GM12874 (cell line): Measurements from ENCODE around the gene MSH2.

Source experiments
- TF ChIP-seq, protein P1 (sequence below): IDR thresholded peaks from 2 replicates; pipeline ENCODE4 v1.5.1; 2011; ENCODE audit warnings: low read depth, mild to moderate bottlenecking, control low read depth, low read length, moderate library complexity; ENCODE audit not compliant: insufficient read depth

MSH2 gene

DNA sequence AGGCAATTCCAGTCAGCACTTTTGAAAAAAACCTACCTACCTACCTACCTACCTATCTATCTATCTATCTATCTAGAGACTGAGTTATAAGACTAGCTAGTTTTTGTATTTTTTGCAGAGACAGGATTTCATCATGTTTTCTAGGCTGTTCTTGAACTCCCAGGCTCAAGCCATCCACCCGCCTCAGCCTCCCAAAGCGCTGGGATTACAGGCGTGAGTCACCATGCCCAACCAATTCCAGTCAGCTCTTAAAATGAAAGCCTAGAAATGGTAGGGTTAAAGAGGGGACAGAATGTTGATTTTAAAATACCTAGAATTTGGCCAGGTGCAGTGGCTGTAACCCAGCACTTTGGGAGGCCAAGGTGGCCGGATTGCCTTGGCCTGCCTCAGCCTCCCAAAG is 19.1 kb downstream of the MSH2 start:
- TF ChIP-seq, protein P1, sequence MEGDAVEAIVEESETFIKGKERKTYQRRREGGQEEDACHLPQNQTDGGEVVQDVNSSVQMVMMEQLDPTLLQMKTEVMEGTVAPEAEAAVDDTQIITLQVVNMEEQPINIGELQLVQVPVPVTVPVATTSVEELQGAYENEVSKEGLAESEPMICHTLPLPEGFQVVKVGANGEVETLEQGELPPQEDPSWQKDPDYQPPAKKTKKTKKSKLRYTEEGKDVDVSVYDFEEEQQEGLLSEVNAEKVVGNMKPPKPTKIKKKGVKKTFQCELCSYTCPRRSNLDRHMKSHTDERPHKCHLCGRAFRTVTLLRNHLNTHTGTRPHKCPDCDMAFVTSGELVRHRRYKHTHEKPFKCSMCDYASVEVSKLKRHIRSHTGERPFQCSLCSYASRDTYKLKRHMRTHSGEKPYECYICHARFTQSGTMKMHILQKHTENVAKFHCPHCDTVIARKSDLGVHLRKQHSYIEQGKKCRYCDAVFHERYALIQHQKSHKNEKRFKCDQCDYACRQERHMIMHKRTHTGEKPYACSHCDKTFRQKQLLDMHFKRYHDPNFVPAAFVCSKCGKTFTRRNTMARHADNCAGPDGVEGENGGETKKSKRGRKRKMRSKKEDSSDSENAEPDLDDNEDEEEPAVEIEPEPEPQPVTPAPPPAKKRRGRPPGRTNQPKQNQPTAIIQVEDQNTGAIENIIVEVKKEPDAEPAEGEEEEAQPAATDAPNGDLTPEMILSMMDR = no peak

DNA sequence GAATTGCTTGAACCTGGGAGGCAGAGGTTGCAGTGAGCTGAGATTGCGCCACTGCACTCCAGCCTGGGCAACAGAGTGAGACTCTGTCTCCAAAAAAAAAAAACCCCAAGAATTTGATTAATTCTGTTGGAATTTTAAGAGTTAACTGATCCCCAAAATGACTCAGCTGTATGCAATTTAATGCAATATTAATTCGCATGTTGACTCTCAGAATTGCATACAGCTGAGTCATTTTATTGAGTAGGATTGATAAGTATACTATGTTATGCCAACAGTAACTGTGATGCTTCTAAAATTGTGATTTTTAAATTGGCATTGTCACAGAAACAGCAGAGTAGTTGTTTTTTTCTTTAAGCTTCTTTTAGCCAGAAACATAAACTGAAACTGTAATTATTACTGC is 19.6 kb downstream of the MSH2 start:
- TF ChIP-seq, protein P1 = no peak

DNA sequence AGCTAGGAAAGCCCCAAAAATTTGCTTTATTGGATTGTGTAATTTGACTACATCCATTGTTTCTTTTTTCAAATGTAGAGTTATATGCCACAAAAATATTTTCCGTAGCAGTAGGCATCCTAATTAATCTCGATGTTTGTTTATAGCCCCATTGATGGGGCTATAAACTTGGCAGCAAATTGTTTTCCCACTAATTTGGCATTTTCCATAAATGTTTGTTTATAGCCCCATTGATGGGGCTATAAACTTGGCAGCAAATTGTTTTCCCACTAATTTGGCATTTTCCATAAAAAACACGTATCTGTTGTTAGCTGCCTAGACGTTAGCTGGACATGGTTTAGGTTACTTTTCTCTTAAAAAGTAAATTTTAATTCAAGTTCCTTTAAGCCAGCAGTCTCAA is 23.8 kb downstream of the MSH2 start:
- TF ChIP-seq, protein P1 = no peak

DNA sequence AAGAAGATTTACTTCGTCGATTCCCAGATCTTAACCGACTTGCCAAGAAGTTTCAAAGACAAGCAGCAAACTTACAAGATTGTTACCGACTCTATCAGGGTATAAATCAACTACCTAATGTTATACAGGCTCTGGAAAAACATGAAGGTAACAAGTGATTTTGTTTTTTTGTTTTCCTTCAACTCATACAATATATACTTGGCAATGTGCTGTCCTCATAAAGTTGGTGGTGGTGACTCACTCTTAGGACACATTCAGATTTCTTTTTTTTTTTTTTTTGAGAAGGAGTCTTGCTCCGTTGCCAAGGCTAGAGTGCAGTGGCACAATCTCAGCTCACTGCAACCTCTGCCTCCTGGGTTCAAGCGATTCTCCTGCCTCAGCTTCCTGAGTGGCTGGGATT is 26.8 kb downstream of the MSH2 start:
- TF ChIP-seq, protein P1 = no peak

DNA sequence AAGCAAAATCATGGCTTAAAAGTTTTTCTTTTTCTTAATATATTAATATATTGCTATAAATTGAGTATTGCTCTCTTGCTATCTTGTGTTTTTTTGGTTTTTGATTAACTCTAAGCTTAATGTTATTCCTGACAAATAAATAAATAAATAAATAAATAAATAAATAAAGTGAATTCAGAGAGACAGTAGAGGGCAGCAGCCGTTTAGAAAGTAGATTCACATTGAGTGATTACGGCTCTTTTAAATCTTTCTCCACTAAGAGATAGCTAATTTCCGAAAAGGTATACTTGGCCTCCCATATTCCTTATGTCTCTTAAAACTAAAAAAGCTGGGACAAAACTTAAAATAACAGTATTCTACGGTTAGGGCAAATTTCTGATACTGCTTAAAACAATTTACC is 34.3 kb downstream of the MSH2 start:
- TF ChIP-seq, protein P1 = no peak

DNA sequence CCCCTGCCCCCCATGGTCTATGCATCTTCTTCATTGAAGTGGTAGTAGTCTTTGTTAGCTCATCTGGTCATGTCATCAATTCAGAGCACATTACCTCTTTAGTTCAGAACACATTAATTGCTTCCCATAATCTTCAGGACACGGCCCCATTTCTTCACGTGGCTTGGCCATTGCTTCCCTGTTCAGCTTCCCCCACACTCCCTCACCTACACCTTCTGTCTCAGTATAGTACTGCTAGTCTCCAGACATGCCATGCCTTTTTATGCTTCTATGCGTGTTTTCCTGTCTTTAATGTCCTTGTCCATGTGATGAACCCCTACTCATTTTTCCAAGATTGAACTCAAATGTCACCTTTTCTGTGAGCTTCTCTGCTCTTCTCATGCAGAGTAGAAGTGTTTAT is 35.1 kb downstream of the MSH2 start:
- TF ChIP-seq, protein P1 = no peak

DNA sequence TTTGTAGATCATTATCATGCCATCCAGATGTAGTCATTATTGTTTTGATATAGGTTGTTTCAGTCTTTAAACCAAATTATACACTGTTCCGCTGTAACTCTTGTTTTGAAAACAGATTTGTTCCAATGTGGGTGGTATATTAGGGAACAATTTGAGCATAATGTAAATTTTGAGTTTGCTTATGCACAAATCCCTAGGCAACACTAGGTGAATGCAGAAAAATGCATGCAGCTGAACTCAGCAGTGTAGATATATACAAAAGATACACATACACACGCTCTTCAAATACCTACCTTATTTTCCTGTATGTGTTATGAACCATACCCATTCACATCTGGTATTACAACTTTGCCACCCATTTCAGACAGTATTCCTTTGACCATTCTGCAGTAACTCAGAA is 35.8 kb downstream of the MSH2 start:
- TF ChIP-seq, protein P1 = no peak

DNA sequence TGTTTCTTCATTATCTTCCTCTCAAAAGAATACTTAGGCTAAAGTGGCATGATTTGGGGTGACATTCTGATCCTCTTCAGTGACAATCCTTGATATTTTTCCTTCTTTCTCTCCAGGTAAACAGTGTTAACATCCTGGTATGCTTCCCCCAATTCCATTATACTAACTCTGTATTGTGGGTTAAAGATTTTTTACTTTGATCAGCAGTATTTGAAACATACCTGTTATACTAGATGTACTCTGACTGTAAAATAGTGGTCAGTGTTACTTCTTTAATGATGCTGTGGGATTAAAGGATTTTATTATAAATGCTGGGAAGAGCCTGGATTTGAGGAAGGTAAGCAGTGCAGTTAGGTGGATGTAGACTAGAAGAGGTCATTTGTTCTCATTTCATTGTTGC is 48.8 kb downstream of the MSH2 start:
- TF ChIP-seq, protein P1 = no peak
